Measurements from ENCODE around the gene SUCO. TPM values are rescaled to one million over a fixed set of nuclear protein-coding genes. Genes with fewer than 3 reads are reported as not detected.

Gene SUCO
- total RNA-seq, 1 experiment from 2014 or later: 37.7 TPM

GRCh38 chr1:172581273-172581672 lies 48.3 kb downstream of the SUCO start:
- Histone ChIP-seq H2BK20ac (ENCODE audit: low read depth, low read length, poor library complexity, severe bottlenecking) (no peak overlapping the region), H4K20me1 (ENCODE audit: control insufficient read depth, insufficient read depth, insufficient read length) (no peaks in the 10 kb centered on the region), H3K4me2 (ENCODE audit: insufficient read depth, insufficient read length, low read length) (no peak overlapping the region), H3K4ac (ENCODE audit: low read depth, low read length) (no peak overlapping the region), H3K23me2 (ENCODE audit: insufficient read length, low read depth, low read length, poor library complexity, severe bottlenecking) (no peaks in the 10 kb centered on the region), H3K23ac (ENCODE audit: insufficient read length, low read depth, low read length) (no peak overlapping the region), H2BK120ac (ENCODE audit: low read depth, low read length, poor library complexity, severe bottlenecking) (no peak overlapping the region), H4K8ac (replicated peaks; ENCODE audit: insufficient read length, low read depth, low read length) (no peak overlapping the region), H3K79me2 (ENCODE audit: insufficient read depth, low read length) (no peaks in the 10 kb centered on the region), H4K91ac (ENCODE audit: insufficient read length, low read depth, low read length) (no peak overlapping the region), H3K9ac (ENCODE audit: extremely low read depth, insufficient read length, low read length) (no peak overlapping the region), H2BK15ac (ENCODE audit: low read depth, low read length) (no peak overlapping the region), H3K27me3 (ENCODE audit: insufficient read depth, low read length) (no peaks in the 10 kb centered on the region), H3K9me3 (ENCODE audit: control insufficient read depth, low read depth, low read length) (no peaks in the 10 kb centered on the region), H3T11ph (ENCODE audit: low read length) (no peak overlapping the region), H2AFZ (ENCODE audit: low read length) (no peak overlapping the region), H3K79me1 (ENCODE audit: insufficient read depth, low read depth, low read length, poor library complexity, severe bottlenecking) (no peaks in the 10 kb centered on the region), H3K14ac (ENCODE audit: insufficient read depth, low read length) (no peak overlapping the region), H3K27ac (ENCODE audit: insufficient read length, low read depth, low read length) (no peak overlapping the region), H3K56ac (ENCODE audit: insufficient read length, low read depth, low read length) (no peak overlapping the region), H2BK12ac (ENCODE audit: insufficient read length, low read depth, low read length) (no peak overlapping the region), H4K5ac (ENCODE audit: insufficient read length, low read depth, low read length) (no peak overlapping the region), H2BK5ac (ENCODE audit: insufficient read length, low read length) (no peak overlapping the region), H2AK5ac (ENCODE audit: insufficient read length, low read length) (no peak overlapping the region), H3K4me1 (ENCODE audit: insufficient read depth, low read length) (no peaks in the 10 kb centered on the region; the same call in 1 of the 2 replicates), H3K18ac (ENCODE audit: insufficient read length, low read depth, low read length) (no peak overlapping the region)
- Mint-ChIP-seq H3K27me3 (ENCODE audit: low read depth) (no peaks in the 10 kb centered on the region), H3K36me3 (ENCODE audit: insufficient read depth in 1 of 3, low read depth in 3 of 3) (peaks cover 5 to 26% (median 22%) of the 10 kb centered on the region in 3 experiments; a peak in 6 of 7 replicates), H3K4me3 (no peak overlapping the region), H3K27ac (peak overlapping the region; percentile 65 to 85 (median 76); a peak in 3 of 7 replicates), H3K9me3 (no peaks in the 10 kb centered on the region), H3K4me1 (peaks cover 29 to 30% of the 10 kb centered on the region in 2 experiments)
- DNase-seq: no peak
- TF ChIP-seq, protein P1, sequence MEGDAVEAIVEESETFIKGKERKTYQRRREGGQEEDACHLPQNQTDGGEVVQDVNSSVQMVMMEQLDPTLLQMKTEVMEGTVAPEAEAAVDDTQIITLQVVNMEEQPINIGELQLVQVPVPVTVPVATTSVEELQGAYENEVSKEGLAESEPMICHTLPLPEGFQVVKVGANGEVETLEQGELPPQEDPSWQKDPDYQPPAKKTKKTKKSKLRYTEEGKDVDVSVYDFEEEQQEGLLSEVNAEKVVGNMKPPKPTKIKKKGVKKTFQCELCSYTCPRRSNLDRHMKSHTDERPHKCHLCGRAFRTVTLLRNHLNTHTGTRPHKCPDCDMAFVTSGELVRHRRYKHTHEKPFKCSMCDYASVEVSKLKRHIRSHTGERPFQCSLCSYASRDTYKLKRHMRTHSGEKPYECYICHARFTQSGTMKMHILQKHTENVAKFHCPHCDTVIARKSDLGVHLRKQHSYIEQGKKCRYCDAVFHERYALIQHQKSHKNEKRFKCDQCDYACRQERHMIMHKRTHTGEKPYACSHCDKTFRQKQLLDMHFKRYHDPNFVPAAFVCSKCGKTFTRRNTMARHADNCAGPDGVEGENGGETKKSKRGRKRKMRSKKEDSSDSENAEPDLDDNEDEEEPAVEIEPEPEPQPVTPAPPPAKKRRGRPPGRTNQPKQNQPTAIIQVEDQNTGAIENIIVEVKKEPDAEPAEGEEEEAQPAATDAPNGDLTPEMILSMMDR (conservative IDR thresholded peaks at IDR 0.05): no peak

All from H9 (cell line).